D721Med (cell line): ENCODE data around the gene ABCA12.

Experiments used
- DNase-seq: peaks from one replicate; pipeline ENCODE4 v3.0.0; 2011; ENCODE audit warnings: low spot score; ENCODE audit not compliant: insufficient read length
- FAIRE-seq: peaks from 2 replicates; lab custom pipeline; 2011; peaks lifted over from hg19 to GRCh38; lab: Jason Lieb, UNC
- CTCF ChIP-seq: IDR thresholded peaks from 2 replicates; pipeline ENCODE4 v1.5.1; 2012; ENCODE audit warnings: mild to moderate bottlenecking, control low read depth; ENCODE audit not compliant: insufficient read depth; ENCODE audit errors: missing control alignments

Gene ABCA12

GRCh38 chr2:215144106-215144875 is 5.9 kb upstream of the ABCA12 start:
- no peak for FAIRE-seq
- DNase-seq: no peak
- TF ChIP-seq CTCF: no peak

- no peak for FAIRE-seq
- no peak for TF ChIP-seq CTCF
- no peak for DNase-seq
Measured at GRCh38 chr2:215143458-215143857, 5.0 kb upstream of the ABCA12 start.

GRCh38 chr2:215141706-215142105 is 3.3 kb upstream of the ABCA12 start:
- FAIRE-seq (no peak), DNase-seq (no peak)
- TF ChIP-seq CTCF: no peak

- TF ChIP-seq CTCF: no peak
- FAIRE-seq (no peak), DNase-seq (no peak)
Measured at GRCh38 chr2:215140166-215140707, 1.8 kb upstream of the ABCA12 start.

GRCh38 chr2:215137741-215138340 is 585 bp downstream of the ABCA12 start:
- no peak for DNase-seq
- no peak for FAIRE-seq
- TF ChIP-seq CTCF: no peak

- DNase-seq (no peak), FAIRE-seq (no peak)
- TF ChIP-seq CTCF: no peak
Measured at GRCh38 chr2:215137329-215137686, 1.1 kb downstream of the ABCA12 start.
